ENCODE data around the gene RABGAP1L.
A peak's percentile ranks its signal among the peaks of the same experiment; 100 is the strongest.
"Not testable (repeated sequence)": the region's sequence is repeated elsewhere in the genome, so short reads cannot be mapped to it uniquely, and the experiment has no call there.

The RABGAP1L gene

GRCh38 chr1:174794861-174795260 lies 635.5 kb downstream of the RABGAP1L start:
- Mint-ChIP-seq H3K27ac (no peak overlapping the region), H3K4me3 (no peak overlapping the region), H3K4me1 (peaks cover 6% of the 10 kb centered on the region), H3K27me3 (no peaks in the 10 kb centered on the region), H3K9me3 (no peaks in the 10 kb centered on the region)
- ATAC-seq (no peak), DNase-seq (no peak)

GRCh38 chr1:174795806-174796205 lies 636.5 kb downstream of the RABGAP1L start:
- Mint-ChIP-seq H3K4me3 (no peak overlapping the region), H3K4me1 (peaks cover 5% of the 10 kb centered on the region), H3K27ac (peak overlapping the region in 1 of 2 donors; percentile 42), H3K27me3 (no peaks in the 10 kb centered on the region), H3K9me3 (no peaks in the 10 kb centered on the region)
- no peak for DNase-seq
- no peak for ATAC-seq

GRCh38 chr1:174797398-174797797 lies 638.1 kb downstream of the RABGAP1L start:
- H3K27ac Mint-ChIP-seq: no peak overlapping the region
- no peaks in the 10 kb centered on the region for H3K27me3 Mint-ChIP-seq
- H3K4me1 Mint-ChIP-seq: peaks cover 7% of the 10 kb centered on the region
- ATAC-seq (peak; percentile 16), DNase-seq (no peak)
- no peak overlapping the region for H3K4me3 Mint-ChIP-seq
- no peaks in the 10 kb centered on the region for H3K9me3 Mint-ChIP-seq

GRCh38 chr1:174799136-174799479 lies 639.8 kb downstream of the RABGAP1L start:
- no peaks in the 10 kb centered on the region for H3K27me3 Mint-ChIP-seq
- H3K4me3 Mint-ChIP-seq: no peak overlapping the region
- ATAC-seq (no peak), DNase-seq (no peak)
- peaks cover 12% of the 10 kb centered on the region for H3K4me1 Mint-ChIP-seq
- no peaks in the 10 kb centered on the region for H3K9me3 Mint-ChIP-seq
- H3K27ac Mint-ChIP-seq: no peak overlapping the region

GRCh38 chr1:174800216-174800851 lies 641.0 kb downstream of the RABGAP1L start:
- H3K27ac Mint-ChIP-seq: no peak overlapping the region
- ATAC-seq (peak; percentile 32), DNase-seq (peak in 1 of 2 donors; percentile 4)
- no peaks in the 10 kb centered on the region for H3K27me3 Mint-ChIP-seq
- H3K4me1 Mint-ChIP-seq: peaks cover 12% of the 10 kb centered on the region
- no peaks in the 10 kb centered on the region for H3K9me3 Mint-ChIP-seq
- no peak overlapping the region for H3K4me3 Mint-ChIP-seq

- no peak for DNase-seq
- Mint-ChIP-seq H3K27ac (no peak overlapping the region), H3K4me3 (no peak overlapping the region), H3K9me3 (no peaks in the 10 kb centered on the region), H3K4me1 (peaks cover 12% of the 10 kb centered on the region), H3K27me3 (no peaks in the 10 kb centered on the region)
- no peak for ATAC-seq
Measured at GRCh38 chr1:174800876-174801275, 641.6 kb downstream of the RABGAP1L start.

GRCh38 chr1:174809755-174810280 lies 650.5 kb downstream of the RABGAP1L start:
- no peak for DNase-seq
- peaks cover 0 to under 1% of the 10 kb centered on the region in 2 donors for H3K9me3 Mint-ChIP-seq
- no peak overlapping the region for H3K27ac Mint-ChIP-seq
- peak overlapping the region in 1 of 2 donors; percentile 49 for H3K4me3 Mint-ChIP-seq
- peaks cover 13% of the 10 kb centered on the region for H3K4me1 Mint-ChIP-seq
- ATAC-seq: peak; percentile 72
- no peaks in the 10 kb centered on the region for H3K27me3 Mint-ChIP-seq

GRCh38 chr1:174812016-174812415 lies 652.7 kb downstream of the RABGAP1L start:
- Mint-ChIP-seq H3K27ac (no peak overlapping the region), H3K4me3 (no peak overlapping the region), H3K9me3 (peaks cover 0 to 4% of the 10 kb centered on the region in 2 donors), H3K27me3 (no peaks in the 10 kb centered on the region), H3K4me1 (peaks cover 18% of the 10 kb centered on the region)
- ATAC-seq: no peak
- no peak for DNase-seq

GRCh38 chr1:174812656-174813055 lies 653.3 kb downstream of the RABGAP1L start:
- H3K27ac Mint-ChIP-seq: no peak overlapping the region

GRCh38 chr1:174815036-174815435 lies 655.7 kb downstream of the RABGAP1L start:
- DNase-seq: peak in 1 of 2 donors; percentile 42

More at GRCh38 chr1:174812656-174813055, 653.3 kb downstream of the RABGAP1L start:
- H3K4me1 Mint-ChIP-seq: peaks cover 25% of the 10 kb centered on the region
- H3K4me3 Mint-ChIP-seq: no peak overlapping the region
- peaks cover 0 to 4% of the 10 kb centered on the region in 2 donors for H3K9me3 Mint-ChIP-seq
- no peaks in the 10 kb centered on the region for H3K27me3 Mint-ChIP-seq
- DNase-seq: no peak
- ATAC-seq: no peak

GRCh38 chr1:174815474-174815908 lies 656.2 kb downstream of the RABGAP1L start:
- Mint-ChIP-seq H3K27me3 (no peaks in the 10 kb centered on the region), H3K4me3 (no peak overlapping the region), H3K4me1 (peaks cover 28% of the 10 kb centered on the region), H3K9me3 (peaks cover 0 to 8% of the 10 kb centered on the region in 2 donors), H3K27ac (no peak overlapping the region)
- ATAC-seq (no peak), DNase-seq (no peak)

More at GRCh38 chr1:174815036-174815435, 655.7 kb downstream of the RABGAP1L start:
- no peak overlapping the region for H3K27ac Mint-ChIP-seq
- H3K4me3 Mint-ChIP-seq: peak overlapping the region in 1 of 2 donors; percentile 16
- H3K9me3 Mint-ChIP-seq: peaks cover 0 to 8% of the 10 kb centered on the region in 2 donors
- H3K27me3 Mint-ChIP-seq: no peaks in the 10 kb centered on the region
- peak; percentile 96 for ATAC-seq
- peaks cover 32% of the 10 kb centered on the region for H3K4me1 Mint-ChIP-seq

GRCh38 chr1:174816621-174817020 lies 657.3 kb downstream of the RABGAP1L start:
- not testable (repeated sequence) for H3K9me3 Mint-ChIP-seq, DNase-seq, H3K4me3 Mint-ChIP-seq, H3K27me3 Mint-ChIP-seq, ATAC-seq, H3K27ac Mint-ChIP-seq
- peaks cover 28% of the 10 kb centered on the region for H3K4me1 Mint-ChIP-seq

GRCh38 chr1:174818014-174818616 lies 658.8 kb downstream of the RABGAP1L start:
- ATAC-seq (peak; percentile 81), DNase-seq (no peak)
- peaks cover 0 to 8% of the 10 kb centered on the region in 2 donors for H3K9me3 Mint-ChIP-seq
- peak overlapping the region in 1 of 2 donors; percentile 14 for H3K4me3 Mint-ChIP-seq
- H3K27me3 Mint-ChIP-seq: no peaks in the 10 kb centered on the region
- H3K4me1 Mint-ChIP-seq: peaks cover 28% of the 10 kb centered on the region
- H3K27ac Mint-ChIP-seq: peak overlapping the region in 1 of 2 donors; percentile 75

GRCh38 chr1:174818951-174819350 lies 659.6 kb downstream of the RABGAP1L start:
- DNase-seq (no peak), ATAC-seq (no peak)
- Mint-ChIP-seq H3K4me3 (no peak overlapping the region), H3K27ac (no peak overlapping the region), H3K4me1 (peaks cover 28% of the 10 kb centered on the region), H3K27me3 (no peaks in the 10 kb centered on the region), H3K9me3 (peaks cover 0 to 8% of the 10 kb centered on the region in 2 donors)

- Mint-ChIP-seq H3K9me3 (peaks cover 0 to 8% of the 10 kb centered on the region in 2 donors), H3K4me1 (peaks cover 28% of the 10 kb centered on the region), H3K4me3 (no peak overlapping the region), H3K27ac (no peak overlapping the region), H3K27me3 (no peaks in the 10 kb centered on the region)
- ATAC-seq: no peak
- DNase-seq: no peak
Measured at GRCh38 chr1:174819596-174819995, 660.3 kb downstream of the RABGAP1L start.

GRCh38 chr1:174825127-174825526 lies 665.8 kb downstream of the RABGAP1L start:
- no peaks in the 10 kb centered on the region for H3K9me3 Mint-ChIP-seq
- no peaks in the 10 kb centered on the region for H3K27me3 Mint-ChIP-seq
- DNase-seq (no peak), ATAC-seq (no peak)
- no peak overlapping the region for H3K4me3 Mint-ChIP-seq
- peaks cover 4% of the 10 kb centered on the region for H3K4me1 Mint-ChIP-seq
- no peak overlapping the region for H3K27ac Mint-ChIP-seq

Data from stimulated activated naive CD8-positive, alpha-beta T cell treated with anti-CD3 and anti-CD28 coated beads, Interleukin-15, amount 100 ng/mL, for 72 hours (primary cell).